GM19351 (cell line): Measurements from ENCODE around the gene PRICKLE4.

Source experiments
- ATAC-seq: cut with Tn5 transposase; IDR thresholded peaks from one replicate; pipeline ENCODE4 v1.9.1; 2021; ENCODE audit warnings: mild to moderate bottlenecking, moderate library complexity; ENCODE audit not compliant: unreplicated experiment

Gene PRICKLE4

GRCh38 chr6:41780551-41781365 lies at the start of gene PRICKLE4:
Gene PRICKLE4, plus strand, starts transcription at chr6:41780782. Its CDS starts 2,692 bp downstream, at chr6:41783474.
- ATAC-seq: no peak

GRCh38 chr6:41731561-41732086 lies 49.0 kb upstream of the PRICKLE4 start:
- no peak for ATAC-seq

GRCh38 chr6:41732149-41732548 lies 48.4 kb upstream of the PRICKLE4 start:
- no peak for ATAC-seq

GRCh38 chr6:41732591-41733359 lies 47.8 kb upstream of the PRICKLE4 start:
- peak; percentile 37 for ATAC-seq

- no peak for ATAC-seq
Observed at GRCh38 chr6:41733360-41733706, 47.2 kb upstream of the PRICKLE4 start.

GRCh38 chr6:41733707-41734665 lies 46.6 kb upstream of the PRICKLE4 start:
- ATAC-seq: peak; percentile 42

GRCh38 chr6:41734666-41735426 lies 45.7 kb upstream of the PRICKLE4 start:
- ATAC-seq: peak; percentile 13

- ATAC-seq: peak; percentile 43
Observed at GRCh38 chr6:41735427-41736185, 45.0 kb upstream of the PRICKLE4 start, which contains the start of gene TFEB. Gene TFEB, minus strand, starts transcription at chr6:41735608. Its CDS starts 44,395 bp downstream, at chr6:41691213.

GRCh38 chr6:41736186-41736733 lies 44.3 kb upstream of the PRICKLE4 start:
- no peak for ATAC-seq

- no peak for ATAC-seq
Observed at GRCh38 chr6:41736800-41737555, 43.6 kb upstream of the PRICKLE4 start.

GRCh38 chr6:41737591-41738130 lies 42.9 kb upstream of the PRICKLE4 start:
- no peak for ATAC-seq

GRCh38 chr6:41739041-41739440 lies 41.5 kb upstream of the PRICKLE4 start:
- no peak for ATAC-seq

- no peak for ATAC-seq
Observed at GRCh38 chr6:41740366-41741162, 40.0 kb upstream of the PRICKLE4 start.

GRCh38 chr6:41741625-41742490 lies 38.7 kb upstream of the PRICKLE4 start:
- no peak for ATAC-seq

- ATAC-seq: no peak
Observed at GRCh38 chr6:41743406-41744235, 37.0 kb upstream of the PRICKLE4 start.
